IMR-90 (cell line): ENCODE measurements around the gene SPTSSB. TPM values are rescaled to one million over a fixed set of nuclear protein-coding genes. Genes with fewer than 3 reads are reported as not detected.

Experiments used
- ATAC-seq: fragments of 200-7000 bp; cut with Tn5 transposase; 2 replicates; pipeline ENCODE4 v1.9.1; 2020; ENCODE audit warnings: low read depth, mild to moderate bottlenecking, moderate library complexity
- BruUV-seq: library from RNA; stranded (reverse); fragments of 400-500 nt; replicated peaks from 2 replicates; lab custom pipeline; 2021; lab: Mats Ljungman, UMichigan
- CTCF ChIA-PET: fragments of 300-600 bp; formaldehyde crosslinking; extraction: SDS; loops from one replicate; lab custom pipeline; 2021; ENCODE audit warnings: antibody characterized with exemption; lab: Yijun Ruan, JAX
- POLR2A ChIA-PET: fragments of 300-600 bp; sonication (Branson Sonifier 250); formaldehyde crosslinking; loops from one replicate; lab custom pipeline; 2022; ENCODE audit warnings: antibody characterized with exemption; ENCODE audit not compliant: unreplicated experiment; lab: Charles Lee
- DNase-seq: peaks from one replicate; pipeline ENCODE4 v3.0.0; 2013
- H2AFZ ChIP-seq: replicated peaks from 2 replicates; pipeline ENCODE3; 2013; ENCODE audit warnings: low read length, mild to moderate bottlenecking; ENCODE audit not compliant: poor library complexity
- H2AK5ac ChIP-seq: 2 replicates; pipeline ENCODE4 v1.6.1; 2013; ENCODE audit warnings: low read depth, low read length, inconsistent platforms
- H2AK9ac ChIP-seq: replicated peaks from 2 replicates; pipeline ENCODE3; 2013; ENCODE audit warnings: mild to moderate bottlenecking, low read depth, low read length, moderate library complexity; ENCODE audit not compliant: poor library complexity
- H2BK120ac ChIP-seq: 2 replicates; pipeline ENCODE4 v1.6.1; 2013; ENCODE audit warnings: low read depth, low read length, inconsistent platforms
- H2BK15ac ChIP-seq: 3 replicates; pipeline ENCODE4 v1.6.1; 2013; ENCODE audit warnings: low read depth, low read length, inconsistent platforms
- H2BK20ac ChIP-seq: 2 replicates; pipeline ENCODE4 v1.6.1; 2013; ENCODE audit warnings: low read depth, mild to moderate bottlenecking, inconsistent platforms, low read length, moderate library complexity
- H2BK5ac ChIP-seq: 2 replicates; pipeline ENCODE4 v1.6.1; 2013; ENCODE audit warnings: mild to moderate bottlenecking, low read depth, low read length, inconsistent platforms; ENCODE audit not compliant: poor library complexity, severe bottlenecking
- H3K14ac ChIP-seq: replicated peaks from 2 replicates; pipeline ENCODE4 v1.6.1; 2013; ENCODE audit warnings: low read depth, low read length, inconsistent platforms
- H3K18ac ChIP-seq: 2 replicates; pipeline ENCODE4 v1.6.1; 2013; ENCODE audit warnings: low read depth, low read length, control low read depth
- H3K23ac ChIP-seq: 2 replicates; pipeline ENCODE4 v1.6.1; 2013; ENCODE audit warnings: low read depth, low read length, inconsistent platforms
- H3K27ac ChIP-seq: 2 replicates; pipeline ENCODE4 v1.5.1; 2013; ENCODE audit warnings: mild to moderate bottlenecking, control low read depth, low read length; ENCODE audit not compliant: insufficient read depth
- H3K27me3 ChIP-seq: 2 replicates; pipeline ENCODE4 v1.6.1; 2013; ENCODE audit warnings: low read length; ENCODE audit not compliant: control insufficient read depth, insufficient read depth
- H3K36me3 ChIP-seq: 2 replicates; pipeline ENCODE4 v1.6.1; 2013; ENCODE audit warnings: low read length, mixed read lengths; ENCODE audit not compliant: control insufficient read depth, insufficient read depth
- H3K4ac ChIP-seq: 2 replicates; pipeline ENCODE4 v1.6.1; 2013; ENCODE audit warnings: low read depth, low read length, inconsistent platforms
- H3K4me1 ChIP-seq: 2 replicates; pipeline ENCODE4 v1.6.1; 2013; ENCODE audit warnings: low read length, mixed read lengths; ENCODE audit not compliant: control insufficient read depth, insufficient read depth
- H3K4me2 ChIP-seq: 2 replicates; pipeline ENCODE4 v1.6.1; 2013; ENCODE audit warnings: low read depth, mild to moderate bottlenecking, control low read depth, low read length, moderate library complexity
- H3K4me3 ChIP-seq: 2 replicates; pipeline ENCODE4 v1.5.1; 2013; ENCODE audit warnings: low read depth, mild to moderate bottlenecking, control low read depth, low read length, moderate library complexity; ENCODE audit not compliant: insufficient read depth
- H3K56ac ChIP-seq: 2 replicates; pipeline ENCODE4 v1.6.1; 2013; ENCODE audit warnings: low read length, inconsistent platforms; ENCODE audit not compliant: insufficient read depth; ENCODE audit errors: extremely low read depth
- H3K79me1 ChIP-seq, 2 experiments: 2 replicates each; pipeline ENCODE4 v1.6.1; 2013; ENCODE audit warnings: low read length in 2 of 2, inconsistent platforms in 1 of 2, low read depth in 1 of 2
- H3K9ac ChIP-seq: 2 replicates; pipeline ENCODE4 v1.6.1; 2013; ENCODE audit warnings: low read depth, low read length, control low read depth
- H3K9me1 ChIP-seq: 2 replicates; pipeline ENCODE4 v1.6.1; 2013; ENCODE audit warnings: low read length, inconsistent platforms; ENCODE audit not compliant: insufficient read depth
- H3K9me3 ChIP-seq: 2 replicates; pipeline ENCODE4 v1.6.1; 2013; ENCODE audit warnings: low read length; ENCODE audit not compliant: control insufficient read depth, insufficient read depth
- H4K20me1 ChIP-seq: 2 replicates; pipeline ENCODE4 v1.6.1; 2013; ENCODE audit warnings: low read length, inconsistent platforms; ENCODE audit not compliant: insufficient read depth
- H4K5ac ChIP-seq: 2 replicates; pipeline ENCODE4 v1.6.1; 2013; ENCODE audit warnings: mild to moderate bottlenecking, low read depth, low read length, control low read depth
- H4K8ac ChIP-seq, 2 experiments: 2 replicates each; pipeline ENCODE4 v1.6.1; 2013; ENCODE audit warnings: low read depth in 2 of 2, low read length in 2 of 2, control low read depth in 1 of 2, inconsistent platforms in 1 of 2
- H4K91ac ChIP-seq: 2 replicates; pipeline ENCODE4 v1.6.1; 2013; ENCODE audit warnings: low read depth, low read length, inconsistent platforms; ENCODE audit not compliant: insufficient read depth
- BHLHE40 ChIP-seq: fragments of 150-350 bp; IDR thresholded peaks from 2 replicates; pipeline ENCODE4 v1.6.1; 2016; ENCODE audit warnings: mild to moderate bottlenecking, low read depth, low read length
- MAFK ChIP-seq: IDR thresholded peaks from 2 replicates; pipeline ENCODE4 v1.6.1; 2012; ENCODE audit warnings: low read depth, low read length, improper control_type of control experiment
- MXI1 ChIP-seq: IDR thresholded peaks from 2 replicates; pipeline ENCODE4 v1.6.1; 2012; ENCODE audit warnings: low read depth, mild to moderate bottlenecking, low read length, moderate library complexity, borderline replicate concordance
- RAD21 ChIP-seq: IDR thresholded peaks from 2 replicates; pipeline ENCODE4 v1.6.1; 2012; ENCODE audit warnings: low read length, improper control_type of control experiment
- RCOR1 ChIP-seq: IDR thresholded peaks from 2 replicates; pipeline ENCODE4 v1.6.1; 2012; ENCODE audit warnings: mild to moderate bottlenecking, low read length, improper control_type of control experiment; ENCODE audit not compliant: insufficient replicate concordance
- RFX5 ChIP-seq: IDR thresholded peaks from 2 replicates; pipeline ENCODE4 v1.8.0; 2012; ENCODE audit warnings: low read depth, mild to moderate bottlenecking, low read length, moderate library complexity
- WGBS, 2 experiments: methylation state at CpG; one replicate each; pipeline versions ENCODE4 v1.1.5 to v1.1.7; 2013; ENCODE audit warnings: missing lambda C conversion rate in 2 of 2; ENCODE audit not compliant: insufficient read length in 1 of 2; ENCODE audit errors: extremely low coverage in 2 of 2; 5-methylcytosine and 5-hydroxymethylcytosine counted together
- dilution Hi-C: fragments of 300-500 bp; cut with HindIII; formaldehyde crosslinking; loops from one replicate; pipeline ENCODE4 v1.14.3; 2018; ENCODE audit warnings: low sequenced_read_pairs; ENCODE audit not compliant: unreplicated experiment
- in situ Hi-C: fragments of 300-500 bp; cut with MboI; formaldehyde crosslinking; loops from 3 replicates; pipeline ENCODE4 v1.14.3; 2019; ENCODE audit warnings: low sequenced_read_pairs, inconsistent platforms, mixed read lengths
- intact Hi-C: fragments of 100-400 bp; cut with micrococcal nuclease; formaldehyde crosslinking; loops from 2 replicates; pipeline ENCODE4 v1.10.0; 2022
- polyA plus RNA-seq, 3 experiments: library from polyadenylated mRNA; depleted of rRNA; stranded (reverse); fragments of >200 nt; gene quantifications; 2 replicates each; pipeline ENCODE4 v1.2.3, GENCODE V29; 2012; ENCODE audit warnings: low replicate concordance in 1 of 3
- total RNA-seq: library from RNA; depleted of rRNA; stranded (reverse); fragments of >200 nt; gene quantifications from 2 replicates; pipeline ENCODE4 v1.2.3, GENCODE V29; 2012

SPTSSB gene
- total and polyA plus RNA-seq, 2 of the 4 experiments (the other 2 are of a cell fraction), result not detected

- peak overlapping the region; percentile 80; the same call in 1 of the 2 replicates for H2AK5ac ChIP-seq
- peak overlapping the region; percentile 75; the same call in 2 of the 3 replicates for H2BK15ac ChIP-seq
- H2BK20ac ChIP-seq, result peak overlapping the region; percentile 97
- H3K79me1 ChIP-seq, result no peaks in the 10 kb centered on the region
- H3K56ac ChIP-seq, result no peak overlapping the region
- dilution Hi-C loops, result no loop called here
- H4K20me1 ChIP-seq, result no peaks in the 10 kb centered on the region
- H3K4me1 ChIP-seq, result peaks cover 12% of the 10 kb centered on the region
- H3K14ac ChIP-seq, result peak overlapping the region; percentile 31; the same call in 1 of the 2 replicates
- H3K4me2 ChIP-seq, result no peak overlapping the region
- CTCF ChIA-PET, result interaction anchor here (0.6 to 1.1 kb wide), 4 partner anchors 12 to 148 kb away, joined by 3 to 5 read pairs (median 4); no protein-coding TSS in a partner anchor
- intact Hi-C loops, result loop anchor here (2.0 to 5.0 kb wide), 4 partner anchors 477 to 732 kb away; no protein-coding TSS in a partner anchor
- no peaks in the 10 kb centered on the region for H3K36me3 ChIP-seq
- in situ Hi-C loops, result loop anchor here (5.0 to 25.0 kb wide), 3 partner anchors 147 to 707 kb away; no protein-coding TSS in a partner anchor
- POLR2A ChIA-PET, result no interaction called here
- no peak overlapping the region for H3K27ac ChIP-seq
- no peak for DNase-seq
- H3K23ac ChIP-seq, result peak overlapping the region; percentile 63
- peak overlapping the region; percentile 5 for H2BK5ac ChIP-seq
- no peak overlapping the region for H3K4me3 ChIP-seq
- no TSS peak for BruUV-seq
- no peak for ATAC-seq
- H3K9me3 ChIP-seq, result no peaks in the 10 kb centered on the region
- WGBS, 2 experiments, result no CpG with 5 or more reads among the region's 3 CpGs
- peak overlapping the region; percentile 77 for H4K91ac ChIP-seq
- peak overlapping the region in 1 of 2 experiments; percentile 65; a peak in 1 of 4 replicates for H4K8ac ChIP-seq
- no peaks in the 10 kb centered on the region for H3K27me3 ChIP-seq
- H2BK120ac ChIP-seq, result peak overlapping the region; percentile 92
- peaks cover 5% of the 10 kb centered on the region; the same call in 1 of the 2 replicates for H3K9me1 ChIP-seq
- peak overlapping the region; percentile 32; the same call in 1 of the 2 replicates for H4K5ac ChIP-seq
- H3K18ac ChIP-seq, result peak overlapping the region; percentile 69; the same call in 1 of the 2 replicates
- H2AK9ac ChIP-seq, result no peak overlapping the region
- no peak overlapping the region for H2AFZ ChIP-seq
- no peak for TF ChIP-seq RFX5
- TF ChIP-seq RAD21, result no peak
- TF ChIP-seq RCOR1, result no peak
- TF ChIP-seq BHLHE40, result no peak
- no peak for TF ChIP-seq MXI1
- no peak for TF ChIP-seq MAFK
- H3K4ac ChIP-seq, result peak overlapping the region; percentile 86
- H3K9ac ChIP-seq, result no peak overlapping the region
Measured at GRCh38 chr3:161419555-161420333, 48.4 kb upstream of the SPTSSB start.
